SK-N-SH (cell line): Measurements from ENCODE around the gene NAALADL1.

Experiments
- EP300 ChIP-seq, 2 experiments: IDR thresholded peaks; 2 replicates each; pipeline versions ENCODE4 v1.4.0 to v1.6.1; 2012; ENCODE audit warnings: borderline replicate concordance in 1 of 2, low read depth in 1 of 2, low read length in 1 of 2
- FOXJ3 ChIP-seq: sonication (generic); formaldehyde crosslinking; IDR thresholded peaks from 2 replicates; pipeline ENCODE4 v1.5.1; 2020; ENCODE audit warnings: mild to moderate bottlenecking, missing genetic modification reagents
- FOXM1 ChIP-seq: IDR thresholded peaks from 2 replicates; pipeline ENCODE4 v1.4.0; 2012; ENCODE audit warnings: low read depth, mild to moderate bottlenecking
- PBX3 ChIP-seq: IDR thresholded peaks from 2 replicates; pipeline ENCODE4; 2012
- RAD21 ChIP-seq: IDR thresholded peaks from 2 replicates; pipeline ENCODE4 v1.6.1; 2012; ENCODE audit warnings: mild to moderate bottlenecking, low read length
- SMC3 ChIP-seq: IDR thresholded peaks from 2 replicates; pipeline ENCODE4 v1.6.1; 2012; ENCODE audit warnings: low read depth, low read length, improper control_type of control experiment
- TAF1 ChIP-seq: IDR thresholded peaks from 2 replicates; pipeline ENCODE4 v1.6.1; 2012; ENCODE audit warnings: low read depth, mild to moderate bottlenecking, low read length, moderate library complexity, borderline replicate concordance
- TEAD4 ChIP-seq: IDR thresholded peaks from 2 replicates; pipeline ENCODE4 v1.4.0; 2012; ENCODE audit warnings: mild to moderate bottlenecking, borderline replicate concordance; ENCODE audit not compliant: insufficient read depth
- TF ChIP-seq, protein P1 (sequence below): fragments of 200-600 bp; sonication (generic); IDR thresholded peaks from 2 replicates; pipeline ENCODE4 v1.6.1; 2017; ENCODE audit warnings: antibody characterized with exemption, mild to moderate bottlenecking, moderate library complexity
- TF ChIP-seq, protein P2 (sequence below): IDR thresholded peaks from 2 replicates; pipeline ENCODE4 v1.4.0; 2012; ENCODE audit warnings: low read depth
- TF ChIP-seq, protein P3 (sequence below): fragments of 150-350 bp; IDR thresholded peaks from 2 replicates; pipeline ENCODE4 v1.6.1; 2017; ENCODE audit warnings: antibody characterized with exemption, low read length, low read depth, borderline replicate concordance
- TF ChIP-seq, protein P4 (sequence below): IDR thresholded peaks from 2 replicates; pipeline ENCODE4 v1.6.1; 2012; ENCODE audit warnings: mild to moderate bottlenecking, low read depth, low read length, moderate library complexity

GRCh38 chr11:65103476-65103875 lies 45.1 kb upstream of the NAALADL1 start:
- TF ChIP-seq, protein P1, sequence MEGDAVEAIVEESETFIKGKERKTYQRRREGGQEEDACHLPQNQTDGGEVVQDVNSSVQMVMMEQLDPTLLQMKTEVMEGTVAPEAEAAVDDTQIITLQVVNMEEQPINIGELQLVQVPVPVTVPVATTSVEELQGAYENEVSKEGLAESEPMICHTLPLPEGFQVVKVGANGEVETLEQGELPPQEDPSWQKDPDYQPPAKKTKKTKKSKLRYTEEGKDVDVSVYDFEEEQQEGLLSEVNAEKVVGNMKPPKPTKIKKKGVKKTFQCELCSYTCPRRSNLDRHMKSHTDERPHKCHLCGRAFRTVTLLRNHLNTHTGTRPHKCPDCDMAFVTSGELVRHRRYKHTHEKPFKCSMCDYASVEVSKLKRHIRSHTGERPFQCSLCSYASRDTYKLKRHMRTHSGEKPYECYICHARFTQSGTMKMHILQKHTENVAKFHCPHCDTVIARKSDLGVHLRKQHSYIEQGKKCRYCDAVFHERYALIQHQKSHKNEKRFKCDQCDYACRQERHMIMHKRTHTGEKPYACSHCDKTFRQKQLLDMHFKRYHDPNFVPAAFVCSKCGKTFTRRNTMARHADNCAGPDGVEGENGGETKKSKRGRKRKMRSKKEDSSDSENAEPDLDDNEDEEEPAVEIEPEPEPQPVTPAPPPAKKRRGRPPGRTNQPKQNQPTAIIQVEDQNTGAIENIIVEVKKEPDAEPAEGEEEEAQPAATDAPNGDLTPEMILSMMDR = no peak
- TF ChIP-seq, protein P2, sequence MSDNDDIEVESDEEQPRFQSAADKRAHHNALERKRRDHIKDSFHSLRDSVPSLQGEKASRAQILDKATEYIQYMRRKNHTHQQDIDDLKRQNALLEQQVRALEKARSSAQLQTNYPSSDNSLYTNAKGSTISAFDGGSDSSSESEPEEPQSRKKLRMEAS = no peak
- TF ChIP-seq FOXJ3 (CRISPR knock-in tag) (no peak), PBX3 (no peak), TAF1 (no peak), TEAD4 (no peak), RAD21 (no peak), SMC3 (no peak), EP300 (IDR thresholded peaks at IDR 0.05; ENCODE audit: borderline replicate concordance in 1 of 2, low read depth in 1 of 2, low read length in 1 of 2) (no peak), FOXM1 (no peak)
- TF ChIP-seq, protein P3, sequence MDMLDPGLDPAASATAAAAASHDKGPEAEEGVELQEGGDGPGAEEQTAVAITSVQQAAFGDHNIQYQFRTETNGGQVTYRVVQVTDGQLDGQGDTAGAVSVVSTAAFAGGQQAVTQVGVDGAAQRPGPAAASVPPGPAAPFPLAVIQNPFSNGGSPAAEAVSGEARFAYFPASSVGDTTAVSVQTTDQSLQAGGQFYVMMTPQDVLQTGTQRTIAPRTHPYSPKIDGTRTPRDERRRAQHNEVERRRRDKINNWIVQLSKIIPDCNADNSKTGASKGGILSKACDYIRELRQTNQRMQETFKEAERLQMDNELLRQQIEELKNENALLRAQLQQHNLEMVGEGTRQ = no peak
- TF ChIP-seq, protein P4, sequence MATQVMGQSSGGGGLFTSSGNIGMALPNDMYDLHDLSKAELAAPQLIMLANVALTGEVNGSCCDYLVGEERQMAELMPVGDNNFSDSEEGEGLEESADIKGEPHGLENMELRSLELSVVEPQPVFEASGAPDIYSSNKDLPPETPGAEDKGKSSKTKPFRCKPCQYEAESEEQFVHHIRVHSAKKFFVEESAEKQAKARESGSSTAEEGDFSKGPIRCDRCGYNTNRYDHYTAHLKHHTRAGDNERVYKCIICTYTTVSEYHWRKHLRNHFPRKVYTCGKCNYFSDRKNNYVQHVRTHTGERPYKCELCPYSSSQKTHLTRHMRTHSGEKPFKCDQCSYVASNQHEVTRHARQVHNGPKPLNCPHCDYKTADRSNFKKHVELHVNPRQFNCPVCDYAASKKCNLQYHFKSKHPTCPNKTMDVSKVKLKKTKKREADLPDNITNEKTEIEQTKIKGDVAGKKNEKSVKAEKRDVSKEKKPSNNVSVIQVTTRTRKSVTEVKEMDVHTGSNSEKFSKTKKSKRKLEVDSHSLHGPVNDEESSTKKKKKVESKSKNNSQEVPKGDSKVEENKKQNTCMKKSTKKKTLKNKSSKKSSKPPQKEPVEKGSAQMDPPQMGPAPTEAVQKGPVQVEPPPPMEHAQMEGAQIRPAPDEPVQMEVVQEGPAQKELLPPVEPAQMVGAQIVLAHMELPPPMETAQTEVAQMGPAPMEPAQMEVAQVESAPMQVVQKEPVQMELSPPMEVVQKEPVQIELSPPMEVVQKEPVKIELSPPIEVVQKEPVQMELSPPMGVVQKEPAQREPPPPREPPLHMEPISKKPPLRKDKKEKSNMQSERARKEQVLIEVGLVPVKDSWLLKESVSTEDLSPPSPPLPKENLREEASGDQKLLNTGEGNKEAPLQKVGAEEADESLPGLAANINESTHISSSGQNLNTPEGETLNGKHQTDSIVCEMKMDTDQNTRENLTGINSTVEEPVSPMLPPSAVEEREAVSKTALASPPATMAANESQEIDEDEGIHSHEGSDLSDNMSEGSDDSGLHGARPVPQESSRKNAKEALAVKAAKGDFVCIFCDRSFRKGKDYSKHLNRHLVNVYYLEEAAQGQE = no peak
